GM12872 (cell line): Measurements from ENCODE around the gene POLA1.

Source experiments
- TF ChIP-seq, protein P1 (sequence below): IDR thresholded peaks from 3 replicates; pipeline ENCODE4 v1.5.1; 2011; ENCODE audit warnings: low read depth, mild to moderate bottlenecking, low read length, moderate library complexity; ENCODE audit not compliant: insufficient read depth

Gene POLA1

DNA sequence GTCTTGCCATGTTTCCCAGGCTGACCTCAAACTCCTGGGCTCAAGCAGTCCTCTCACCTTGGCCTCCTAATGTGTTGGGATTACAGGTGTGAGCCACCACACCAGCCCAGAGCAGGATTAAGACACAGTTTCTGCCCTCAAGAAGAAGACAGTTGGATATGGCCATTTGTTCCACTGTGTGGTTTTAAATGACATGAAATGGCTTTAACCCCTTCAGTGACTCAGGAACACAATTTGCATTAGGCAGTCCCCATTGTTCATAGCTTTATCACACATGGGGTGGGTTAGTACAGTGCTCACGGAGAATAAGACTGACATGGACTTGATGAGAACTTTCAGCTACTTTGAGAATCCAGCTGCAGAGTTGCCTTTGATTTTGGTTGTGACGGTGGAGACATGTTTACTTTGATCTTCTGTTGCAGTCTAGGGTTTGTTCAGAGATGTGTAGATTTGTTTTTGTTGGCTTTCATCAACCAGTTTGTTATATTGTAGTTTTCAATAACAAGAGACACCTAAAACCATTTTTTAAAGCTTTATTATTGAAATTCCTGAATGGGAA, 261.7 kb downstream of the POLA1 start:
- TF ChIP-seq, protein P1, sequence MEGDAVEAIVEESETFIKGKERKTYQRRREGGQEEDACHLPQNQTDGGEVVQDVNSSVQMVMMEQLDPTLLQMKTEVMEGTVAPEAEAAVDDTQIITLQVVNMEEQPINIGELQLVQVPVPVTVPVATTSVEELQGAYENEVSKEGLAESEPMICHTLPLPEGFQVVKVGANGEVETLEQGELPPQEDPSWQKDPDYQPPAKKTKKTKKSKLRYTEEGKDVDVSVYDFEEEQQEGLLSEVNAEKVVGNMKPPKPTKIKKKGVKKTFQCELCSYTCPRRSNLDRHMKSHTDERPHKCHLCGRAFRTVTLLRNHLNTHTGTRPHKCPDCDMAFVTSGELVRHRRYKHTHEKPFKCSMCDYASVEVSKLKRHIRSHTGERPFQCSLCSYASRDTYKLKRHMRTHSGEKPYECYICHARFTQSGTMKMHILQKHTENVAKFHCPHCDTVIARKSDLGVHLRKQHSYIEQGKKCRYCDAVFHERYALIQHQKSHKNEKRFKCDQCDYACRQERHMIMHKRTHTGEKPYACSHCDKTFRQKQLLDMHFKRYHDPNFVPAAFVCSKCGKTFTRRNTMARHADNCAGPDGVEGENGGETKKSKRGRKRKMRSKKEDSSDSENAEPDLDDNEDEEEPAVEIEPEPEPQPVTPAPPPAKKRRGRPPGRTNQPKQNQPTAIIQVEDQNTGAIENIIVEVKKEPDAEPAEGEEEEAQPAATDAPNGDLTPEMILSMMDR, result no peak

DNA sequence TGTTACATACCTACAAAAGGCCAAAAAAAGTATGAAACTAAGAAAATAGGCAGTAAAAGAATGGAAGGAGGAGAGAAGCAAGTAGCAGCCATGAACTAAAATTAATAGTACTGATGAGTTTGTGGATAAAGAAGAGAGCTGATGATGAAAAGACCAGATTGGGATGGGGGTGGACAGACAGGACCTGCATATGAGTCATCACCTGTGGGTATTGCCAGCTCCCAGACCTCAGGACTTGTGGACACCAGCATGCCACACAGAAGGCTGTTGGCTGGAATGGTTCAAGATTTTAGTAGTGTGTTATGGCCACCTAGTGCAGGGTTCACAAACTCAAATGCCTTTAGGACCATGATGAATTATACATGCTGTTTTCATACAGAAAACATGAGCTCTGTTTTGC, 263.1 kb downstream of the POLA1 start:
- TF ChIP-seq, protein P1, result no peak

DNA sequence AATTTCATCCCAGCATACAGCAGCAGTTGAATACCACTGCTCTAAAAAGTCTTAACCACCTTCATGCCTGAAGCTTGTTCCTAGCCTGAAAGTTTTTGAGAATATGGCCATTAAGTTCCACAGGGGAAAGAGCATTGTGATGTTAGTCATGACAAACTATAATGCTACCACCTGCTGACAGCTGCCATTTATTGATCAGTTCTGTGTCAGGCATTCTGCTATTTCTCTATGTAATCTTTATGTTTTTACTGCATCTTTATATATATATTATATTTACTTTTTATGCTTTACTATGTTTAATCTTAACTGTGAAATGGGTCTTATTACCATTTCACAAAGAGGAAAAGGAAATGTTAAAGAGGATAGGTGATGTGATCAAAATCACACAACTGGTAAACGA, 268.1 kb downstream of the POLA1 start:
- TF ChIP-seq, protein P1, result no peak

DNA sequence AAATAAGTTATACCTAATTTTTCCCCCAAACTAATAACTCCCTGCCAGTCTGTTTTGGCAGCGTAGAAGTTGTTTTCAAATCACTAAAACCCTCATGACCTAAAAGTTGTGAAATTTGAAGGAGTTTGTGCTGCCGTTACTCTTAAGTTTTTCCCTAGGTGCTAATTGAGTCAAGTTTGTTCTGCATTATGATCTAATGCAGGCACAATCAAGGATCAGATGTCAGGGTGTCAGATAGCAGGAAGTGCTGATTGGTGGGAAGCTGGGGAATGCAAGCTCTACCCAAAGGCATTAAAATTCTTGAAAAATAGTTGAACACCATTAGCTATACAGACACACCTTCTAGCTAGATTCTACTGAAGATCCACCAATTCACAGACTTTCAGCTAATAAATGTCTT, 270.1 kb downstream of the POLA1 start:
- TF ChIP-seq, protein P1, result no peak

DNA sequence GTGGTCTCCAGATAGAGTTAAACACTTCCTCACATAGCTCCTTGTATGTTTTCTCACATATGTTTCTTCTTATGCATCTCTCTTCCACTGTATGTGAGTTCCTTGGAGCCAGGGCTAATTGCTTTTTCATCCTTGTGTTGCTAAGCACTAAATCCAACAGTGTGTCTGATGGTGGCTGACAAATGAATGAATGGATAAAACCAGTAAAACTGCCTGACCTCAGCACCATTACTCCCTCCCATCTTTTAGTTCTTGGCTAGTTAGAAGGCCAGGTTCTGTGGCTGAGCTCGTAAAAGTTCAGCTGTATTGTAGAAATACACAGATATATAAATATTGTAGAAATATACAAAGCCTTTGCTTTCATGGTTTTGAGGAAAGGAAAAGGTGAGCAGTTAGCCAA, 271.7 kb downstream of the POLA1 start:
- TF ChIP-seq, protein P1, result no peak

DNA sequence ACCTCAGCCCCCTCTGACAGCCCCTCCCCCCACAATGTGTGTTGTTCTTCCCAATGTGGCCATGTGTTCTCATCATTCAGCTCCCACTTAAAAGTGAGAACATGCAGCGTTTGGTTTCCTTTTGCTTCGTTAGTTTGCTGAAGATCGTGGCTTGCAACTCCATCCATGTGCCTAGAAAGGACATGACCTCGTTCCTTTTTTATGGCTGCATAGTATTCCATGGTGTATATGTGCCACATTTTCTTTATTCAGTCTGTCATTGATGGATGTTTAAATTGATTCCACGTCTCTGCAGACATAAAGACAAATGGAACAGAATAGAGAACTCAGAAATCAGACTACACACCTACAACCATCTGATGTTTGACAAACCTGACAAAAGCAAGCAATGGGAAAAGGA, 276.1 kb downstream of the POLA1 start:
- TF ChIP-seq, protein P1, result no peak

DNA sequence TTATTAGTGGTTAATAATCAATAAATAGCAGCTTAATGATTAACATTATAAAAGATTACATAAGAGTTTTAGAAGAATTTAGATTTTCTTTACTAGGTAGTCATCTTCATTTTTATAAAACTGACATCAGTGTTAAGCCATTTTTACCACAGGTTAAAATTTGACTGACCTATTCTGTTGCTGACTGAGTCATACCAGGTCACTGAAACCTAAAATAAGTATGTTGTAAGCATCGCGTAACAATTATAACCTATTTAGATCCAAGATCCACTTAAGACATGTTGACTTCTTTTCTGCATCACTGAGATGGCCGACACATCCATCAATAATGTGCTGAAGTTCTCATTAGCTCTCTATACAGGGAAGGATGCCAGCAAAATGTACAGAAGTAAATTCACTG, 285.4 kb downstream of the POLA1 start:
- TF ChIP-seq, protein P1, result no peak

DNA sequence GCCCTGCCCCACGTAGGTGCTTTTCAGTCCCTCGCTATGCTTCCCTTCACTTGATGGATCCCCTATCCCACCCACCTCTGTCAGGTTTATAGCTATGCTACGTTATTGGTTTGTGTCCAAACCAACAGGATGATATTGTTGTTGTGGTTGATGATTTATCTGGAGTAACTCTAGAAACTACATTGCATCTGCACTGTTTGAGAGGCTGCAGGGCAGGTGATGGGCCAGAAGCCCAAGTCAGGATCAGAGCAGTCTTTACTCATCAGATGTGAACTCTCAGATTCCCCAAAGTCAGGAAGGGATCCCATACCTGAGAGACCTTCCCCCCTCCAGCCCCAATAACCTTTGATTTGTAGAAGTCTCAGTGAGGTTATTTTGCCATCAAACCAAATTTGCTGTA, 287.3 kb downstream of the POLA1 start:
- TF ChIP-seq, protein P1, result no peak
